NCI-H510A treated with DMSO at 0.1 percent for 48 hours (cell line): ENCODE data around the gene STARD13.

Experiments used
- DNase-seq: peaks from one replicate; lab custom pipeline; 2025; lab: John Stamatoyannopoulos, UW

STARD13 gene

DNA sequence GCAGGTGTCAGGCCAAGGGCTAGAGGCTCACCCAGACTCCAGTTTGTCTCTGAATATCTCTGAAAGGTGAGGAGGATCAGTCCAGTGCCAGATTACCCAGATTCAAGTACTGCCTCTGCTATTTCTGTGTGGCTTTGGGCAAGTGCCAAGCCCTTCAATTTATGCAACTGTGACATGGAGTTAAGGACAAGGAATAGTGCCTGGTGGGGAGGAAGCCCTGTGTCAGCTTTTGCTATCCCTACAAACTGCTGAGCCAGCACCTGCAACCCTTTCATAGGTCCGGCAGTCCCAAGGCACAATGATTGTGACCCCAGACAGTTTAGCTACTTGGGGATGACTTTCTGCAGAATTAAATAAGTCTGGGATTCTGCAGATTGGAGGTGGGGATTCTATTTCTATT is 146.4 kb downstream of the STARD13 start:
- DNase-seq = peak; percentile 52

DNA sequence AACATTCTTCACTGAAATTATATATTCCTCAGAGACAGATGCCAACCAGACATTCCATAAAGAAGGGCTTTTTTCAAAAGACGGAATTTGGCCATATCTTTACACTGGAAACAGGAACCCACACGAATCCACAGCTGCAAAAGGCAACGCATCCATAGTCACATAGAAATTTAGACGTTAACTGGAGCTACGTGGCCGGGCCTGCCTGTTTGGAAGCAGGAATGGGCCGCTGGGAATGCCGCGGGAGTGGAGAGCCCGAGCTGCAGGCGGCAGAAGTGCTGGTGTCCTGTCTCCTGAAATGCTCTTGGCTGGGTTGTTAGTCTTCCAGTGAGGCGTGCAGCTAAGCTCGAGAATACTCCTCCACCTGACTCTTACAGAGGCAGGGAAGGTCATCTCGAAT is 147.1 kb downstream of the STARD13 start:
- DNase-seq = peak; percentile 27

DNA sequence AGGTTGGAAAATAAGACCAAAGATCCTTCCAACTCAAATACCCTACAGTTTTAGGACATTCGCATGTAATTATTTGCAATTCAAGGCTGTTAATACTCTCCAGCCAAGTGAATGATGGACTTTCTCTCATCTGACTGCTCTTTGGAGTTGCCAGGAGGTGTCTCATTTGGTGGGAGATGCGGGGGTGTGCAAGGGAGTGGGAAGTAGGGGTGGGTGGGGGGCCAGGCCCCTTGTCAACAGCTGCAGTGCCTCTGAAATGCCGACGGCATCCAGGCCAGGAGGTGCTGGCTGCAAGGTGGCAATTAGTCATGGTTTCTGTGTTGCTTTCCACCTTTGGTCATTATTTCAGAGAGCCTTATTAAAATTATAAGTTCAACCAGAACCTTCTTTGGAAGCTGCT is 147.8 kb downstream of the STARD13 start:
- no peak for DNase-seq

DNA sequence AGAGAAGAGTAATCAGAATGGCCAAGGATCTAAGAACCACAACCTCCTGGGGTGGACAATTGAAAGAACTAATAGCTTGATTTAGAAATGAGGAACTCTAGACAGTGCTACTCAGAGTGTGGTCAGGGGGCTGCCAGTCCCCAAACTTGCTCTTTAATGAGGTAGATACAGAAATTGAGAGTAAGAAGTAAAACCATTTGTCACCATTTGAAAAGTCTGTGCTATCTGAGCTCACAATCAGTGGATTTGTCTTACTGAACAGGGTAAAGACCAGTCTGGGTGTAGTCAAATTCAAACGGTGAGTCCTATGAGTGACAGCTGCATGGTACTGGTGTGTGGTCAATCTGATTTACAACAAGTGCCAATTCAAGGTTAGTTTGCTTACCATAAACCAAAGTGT is 150.5 kb downstream of the STARD13 start:
- DNase-seq = no peak

DNA sequence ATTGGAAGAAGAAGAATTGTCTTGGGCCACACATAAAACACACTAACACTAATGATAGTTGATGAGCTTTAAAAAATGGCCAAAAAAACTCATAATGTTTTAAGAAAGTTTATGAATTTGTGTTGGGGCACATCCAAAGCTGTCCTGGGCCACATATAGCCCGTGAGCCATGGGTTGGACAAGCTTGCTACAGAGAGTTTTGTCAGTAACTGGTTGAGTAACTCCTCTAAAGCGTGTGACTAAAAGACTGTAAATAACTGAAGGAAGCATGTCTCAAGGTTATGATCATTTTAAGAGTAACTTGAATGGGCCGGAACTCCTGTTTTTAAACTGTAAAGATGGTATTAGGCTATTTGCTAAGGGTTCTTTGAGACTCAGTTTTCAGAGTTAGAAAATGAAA is 151.3 kb downstream of the STARD13 start:
- no peak for DNase-seq

DNA sequence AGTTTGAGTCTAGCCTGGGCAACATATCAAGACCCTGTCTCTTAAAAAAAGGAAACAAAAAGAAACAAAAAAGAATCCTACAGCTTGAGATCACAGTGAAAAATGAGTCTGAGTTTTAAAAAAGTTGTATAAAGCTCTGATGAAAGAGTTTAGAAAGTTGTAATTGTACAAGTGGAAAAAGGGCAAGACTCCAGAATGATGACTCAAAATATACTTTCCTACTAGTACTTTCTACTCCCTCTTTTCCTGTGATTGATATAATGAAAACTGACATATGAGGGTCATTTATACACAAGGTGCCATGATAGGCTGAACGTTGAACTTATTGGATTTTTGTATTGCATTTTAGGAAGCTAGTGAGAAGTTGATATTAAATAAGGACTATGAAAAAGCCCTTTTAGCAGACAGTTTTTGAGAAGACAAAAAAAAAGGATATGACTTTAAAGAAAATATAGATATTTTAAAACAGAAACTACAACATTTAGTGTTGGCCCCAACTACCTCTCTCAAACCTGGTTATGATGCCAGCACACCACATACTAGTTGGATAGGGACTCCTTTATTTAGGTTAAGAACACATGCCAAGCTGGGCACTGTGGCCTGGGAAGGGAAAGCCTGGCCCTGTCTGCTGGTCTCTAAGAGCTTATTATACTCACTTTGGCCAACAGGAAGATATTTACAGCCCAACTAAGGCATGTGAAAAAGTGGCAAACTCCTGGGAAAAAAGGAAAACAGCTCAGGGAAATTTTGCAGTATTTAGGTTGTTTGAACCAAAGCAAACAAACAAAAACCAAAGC is 152.7 kb downstream of the STARD13 start:
- no peak for DNase-seq

DNA sequence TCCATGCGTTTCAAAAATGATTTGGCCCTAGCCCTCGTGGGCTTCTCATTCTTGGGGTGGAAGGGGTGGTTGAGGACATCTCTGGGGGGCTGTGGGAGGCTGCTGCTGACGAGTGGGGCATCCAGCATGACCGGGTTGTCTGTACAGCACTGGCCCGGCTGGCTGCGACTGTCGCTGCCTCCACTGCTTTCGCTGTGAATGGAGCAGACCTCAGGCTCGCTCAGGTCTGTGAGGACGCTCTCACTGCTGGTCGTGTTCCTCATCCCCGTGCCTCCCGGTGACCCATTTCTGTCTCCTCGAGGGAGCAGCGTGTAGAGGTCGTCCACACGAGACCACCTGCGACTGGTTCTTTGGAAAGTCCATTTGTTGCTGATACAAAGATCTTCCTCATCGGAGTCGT is 155.7 kb downstream of the STARD13 start:
- no peak for DNase-seq

DNA sequence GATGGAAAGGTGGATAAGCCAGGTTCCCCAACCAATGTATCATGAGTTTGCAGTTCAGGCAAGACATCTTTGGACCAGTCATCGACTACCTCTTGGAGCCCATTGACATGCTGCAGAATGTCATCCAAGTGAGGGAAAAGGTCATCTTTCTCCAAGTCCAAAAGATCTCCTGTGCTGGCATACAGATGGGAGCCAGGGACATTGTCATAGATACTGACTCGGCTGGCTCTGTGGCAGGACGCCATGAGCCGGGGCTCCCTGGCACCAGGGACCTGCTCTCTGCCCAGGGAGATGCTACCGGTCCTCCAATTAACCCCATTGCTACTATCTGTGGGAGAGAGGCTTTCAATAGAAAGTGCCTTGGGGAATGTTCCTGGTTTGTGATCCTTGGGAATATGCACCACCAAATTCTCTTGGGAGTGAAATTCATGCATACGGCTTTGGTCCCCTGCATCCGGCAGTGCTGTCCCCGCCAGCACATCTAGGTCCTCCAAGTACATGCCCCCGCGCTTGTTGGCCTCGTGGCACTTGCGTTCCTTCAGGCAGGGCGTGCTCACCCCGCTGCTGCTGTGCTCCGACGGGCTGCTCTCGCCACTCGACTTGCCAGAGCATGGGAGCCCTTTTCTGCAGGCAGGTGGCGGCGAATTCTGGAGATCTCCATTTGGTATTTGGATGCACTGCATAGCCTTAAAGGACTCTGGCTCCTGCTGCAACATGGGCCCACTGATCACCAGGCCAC is 156.3 kb downstream of the STARD13 start:
- no peak for DNase-seq

DNA sequence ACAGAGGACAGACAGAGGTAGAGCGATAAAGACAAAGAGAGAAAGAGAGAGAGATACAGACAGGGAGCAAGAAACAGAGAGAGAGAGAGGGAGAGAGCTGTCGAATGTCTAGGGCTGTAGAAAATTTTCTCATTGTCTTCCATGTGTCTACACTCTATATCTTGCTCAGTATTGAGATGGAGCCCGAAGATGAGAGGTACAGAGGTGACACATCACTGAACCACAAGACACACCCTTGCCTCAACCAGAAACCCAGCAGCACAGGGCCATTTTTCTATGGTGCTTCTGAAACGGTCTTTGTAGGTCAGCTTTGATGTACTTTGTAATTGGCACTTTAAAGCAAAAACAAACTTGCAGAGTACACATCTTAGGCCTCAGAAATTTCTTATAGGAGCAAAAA is 157.4 kb downstream of the STARD13 start:
- DNase-seq = no peak

DNA sequence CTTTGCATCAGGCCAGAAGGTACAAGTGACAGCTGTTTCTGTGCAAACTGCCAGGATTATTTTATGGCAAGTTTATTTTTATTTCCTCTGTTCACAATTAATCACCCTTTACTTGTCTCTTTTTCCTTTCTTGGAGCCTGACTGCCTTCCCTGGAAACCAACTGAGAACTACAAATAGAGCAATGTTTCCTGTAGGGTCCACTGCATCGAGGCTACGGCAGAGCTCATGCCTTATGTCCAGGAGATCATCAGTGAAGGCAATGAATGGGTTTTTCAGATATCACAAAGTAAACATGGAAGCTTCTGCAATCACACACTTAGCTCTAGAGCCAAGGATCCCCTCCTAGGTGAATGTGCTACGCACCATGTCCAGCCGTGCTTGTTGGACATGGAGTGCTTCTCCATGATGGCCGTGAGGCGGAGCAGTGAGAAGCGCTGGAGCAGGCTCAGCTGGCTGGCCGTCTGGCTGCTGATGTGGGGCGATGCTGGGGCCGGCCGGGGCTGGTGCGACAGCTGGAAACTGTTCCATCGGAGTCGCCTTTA is 158.5 kb downstream of the STARD13 start:
- no peak for DNase-seq

DNA sequence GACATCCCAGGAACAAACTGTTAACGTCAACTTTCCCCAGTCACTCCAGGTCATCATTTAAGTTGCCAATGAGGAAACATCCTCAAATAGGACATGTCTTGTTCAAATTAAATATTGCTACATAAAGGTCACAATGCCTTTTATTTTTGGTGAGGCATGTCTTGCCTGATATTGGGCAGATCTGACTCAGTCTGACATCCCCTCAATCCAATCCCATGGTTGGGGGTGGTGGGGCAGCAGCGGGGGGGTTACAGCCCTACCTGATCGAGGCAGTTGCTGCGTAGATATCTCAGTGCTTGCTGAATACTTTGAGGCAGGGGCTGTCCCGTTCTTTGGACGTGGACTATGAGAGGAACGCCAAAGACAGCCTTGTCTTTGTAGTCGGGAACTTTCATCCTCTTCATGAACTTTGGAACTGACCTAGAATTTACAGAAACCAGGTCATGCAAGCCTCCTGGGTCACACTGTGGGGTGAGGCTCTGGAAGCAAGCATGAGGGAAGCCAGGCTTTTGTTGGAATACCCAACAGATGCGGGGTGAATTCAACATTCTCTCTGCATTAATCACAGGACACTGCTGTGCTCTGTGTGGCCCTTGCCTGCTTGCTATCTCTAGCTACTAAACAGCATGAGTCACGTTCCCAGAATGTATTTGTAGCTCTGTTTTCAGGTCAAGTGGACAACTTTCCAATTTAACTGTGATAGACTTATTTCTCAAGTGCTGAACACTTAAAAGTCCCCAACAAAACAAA is 159.6 kb downstream of the STARD13 start:
- DNase-seq = no peak

DNA sequence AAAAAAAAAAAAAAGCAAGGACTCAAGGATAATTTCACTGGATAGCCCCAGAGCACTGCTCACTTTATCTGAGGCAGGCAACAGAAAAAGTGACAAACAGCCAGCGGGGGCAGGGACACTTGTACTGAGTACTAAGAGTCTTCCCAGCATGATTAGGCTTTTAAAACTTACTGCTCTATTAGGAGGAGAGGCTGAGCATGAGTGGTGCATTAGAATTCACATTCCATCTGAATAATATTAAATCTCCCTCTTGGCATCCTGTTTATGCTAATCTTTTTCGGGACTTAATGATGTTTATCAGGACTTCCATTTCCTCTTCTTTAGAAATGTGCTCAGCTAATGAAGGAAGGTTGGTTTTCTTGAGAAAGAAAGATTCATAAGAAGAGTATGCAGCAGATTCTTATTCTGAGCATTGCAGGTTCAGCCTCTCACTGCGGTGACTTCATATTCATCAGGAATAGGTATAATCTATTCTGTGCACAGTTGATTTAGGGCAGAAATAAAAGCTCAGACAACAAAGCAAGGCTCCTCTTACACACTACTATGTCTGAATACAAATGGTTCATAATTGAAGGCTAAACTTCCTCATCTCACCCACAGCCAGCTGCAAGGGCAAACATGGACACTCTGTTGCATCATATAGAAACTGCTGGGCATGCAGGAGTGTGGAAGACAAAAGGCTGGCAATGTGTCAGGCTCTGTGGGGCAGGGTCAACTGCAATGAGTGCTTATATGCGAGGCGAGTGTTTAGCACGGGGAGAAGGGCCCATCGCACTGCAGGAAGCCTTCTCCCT is 162.3 kb downstream of the STARD13 start:
- no peak for DNase-seq

DNA sequence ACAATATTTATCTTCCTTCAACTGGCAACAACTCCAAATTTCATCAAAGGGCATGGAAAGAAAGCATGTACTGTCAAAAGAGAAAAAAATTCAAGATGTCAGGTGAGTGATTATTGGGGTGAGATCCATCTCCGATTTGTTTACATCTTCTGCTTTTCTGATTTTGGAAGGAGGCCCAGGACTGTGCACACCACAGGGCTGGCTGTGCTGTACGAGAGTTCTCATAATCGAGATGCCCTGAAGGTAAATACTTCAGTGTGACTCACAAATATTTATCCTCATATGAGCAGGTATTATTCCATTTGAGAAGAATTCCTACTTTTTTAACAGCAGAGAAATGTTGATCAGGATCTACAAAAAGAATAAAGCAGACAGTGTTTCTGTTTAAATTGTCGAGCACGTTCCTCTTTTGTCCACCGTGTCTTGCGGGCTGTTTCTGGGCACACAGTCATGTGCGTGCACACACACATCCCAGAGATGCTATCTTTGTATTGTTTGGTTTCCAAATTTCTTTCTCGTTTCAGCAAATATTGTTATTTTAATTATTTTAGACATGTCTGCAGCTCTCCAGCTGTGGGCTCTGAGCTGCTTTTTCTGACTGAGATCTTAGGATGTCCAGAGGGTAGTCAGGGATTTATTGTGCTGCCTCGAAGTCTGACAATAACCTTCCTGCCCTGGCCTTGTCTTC is 165.6 kb downstream of the STARD13 start:
- DNase-seq = no peak

DNA sequence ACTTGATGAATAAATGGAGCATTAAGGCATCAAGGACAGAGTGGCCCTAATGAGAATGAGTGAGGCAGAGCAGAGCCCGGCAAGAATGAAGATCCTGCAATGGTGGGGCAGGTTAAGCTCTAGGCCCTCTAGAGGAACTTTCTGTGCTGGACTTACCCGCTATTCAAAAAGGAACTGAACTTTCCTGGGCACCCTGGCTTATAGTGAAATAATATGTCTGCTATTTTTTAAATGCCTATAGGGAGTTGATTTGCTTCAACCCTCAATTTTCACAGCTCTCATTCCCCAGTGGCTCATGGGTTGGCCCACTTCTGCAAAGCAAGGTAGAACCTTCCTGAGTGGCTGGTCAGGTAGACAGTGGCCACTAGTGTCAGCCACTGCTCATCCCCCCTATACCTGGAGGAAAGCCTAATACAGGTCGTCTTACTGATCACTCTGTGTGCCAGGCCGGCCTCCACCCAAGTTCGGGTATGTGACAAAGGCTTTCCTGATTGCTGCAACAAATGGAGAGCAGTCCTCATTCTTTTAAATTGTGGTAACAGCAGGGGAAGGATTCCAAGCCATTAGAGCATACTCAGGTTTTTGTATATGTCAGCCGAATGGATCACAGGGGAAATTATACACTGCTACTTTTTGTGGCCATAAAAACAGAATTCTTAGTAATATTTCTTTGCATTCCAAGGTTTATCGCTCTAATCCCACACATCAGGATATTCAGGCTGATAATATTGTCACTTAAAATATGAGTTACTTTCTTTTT is 166.4 kb downstream of the STARD13 start:
- no peak for DNase-seq

DNA sequence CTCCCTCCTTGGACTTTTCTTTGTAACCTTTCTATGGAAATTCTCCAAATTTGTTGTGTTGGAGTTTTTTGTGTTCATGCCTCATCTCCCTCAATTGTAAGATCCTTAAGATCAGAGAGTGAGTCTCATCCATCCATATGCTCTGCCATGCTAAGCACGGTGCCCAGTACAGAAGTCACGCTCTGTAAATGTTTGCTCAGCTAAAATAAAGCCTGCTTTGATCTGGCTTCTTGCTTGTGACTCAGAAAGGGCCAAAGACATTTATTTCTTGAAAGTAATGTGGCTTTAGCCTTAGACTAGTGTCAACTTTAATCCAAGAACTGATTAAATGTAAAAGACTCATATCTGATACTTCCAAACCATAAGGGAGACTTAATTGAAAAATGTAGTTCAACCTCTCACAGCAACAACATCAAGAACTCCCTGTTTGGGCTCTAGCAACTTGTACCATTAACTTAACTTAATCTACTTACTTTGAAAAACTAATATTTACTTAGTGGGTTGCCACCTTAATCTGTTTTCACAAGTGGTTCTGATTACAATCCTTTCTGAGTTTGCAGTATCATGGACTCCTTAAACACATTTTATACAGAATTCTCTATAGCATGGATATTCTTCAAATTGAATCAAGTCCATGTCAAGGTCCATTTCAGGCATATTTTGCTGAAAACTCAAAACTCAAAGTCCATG is 169.1 kb downstream of the STARD13 start:
- no peak for DNase-seq

DNA sequence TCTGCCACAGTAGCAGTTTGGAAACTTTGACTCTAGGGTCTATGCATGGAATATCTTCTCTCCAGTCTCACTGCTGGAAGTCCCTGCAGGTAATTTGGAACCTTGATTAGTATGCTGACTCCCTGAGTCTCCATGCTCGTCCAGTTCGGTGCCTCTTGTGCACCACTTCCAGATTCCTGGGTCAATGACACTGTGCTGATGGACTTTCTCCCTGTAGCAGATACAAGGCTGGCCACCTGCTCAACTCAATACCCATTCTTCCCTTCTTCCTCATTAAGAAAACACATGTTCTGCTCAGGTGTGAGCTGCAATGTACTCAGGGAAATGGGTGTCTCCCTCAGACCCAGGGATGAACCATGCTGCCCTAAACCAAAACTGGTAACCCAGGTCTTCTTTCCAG is 170.3 kb downstream of the STARD13 start:
- no peak for DNase-seq

DNA sequence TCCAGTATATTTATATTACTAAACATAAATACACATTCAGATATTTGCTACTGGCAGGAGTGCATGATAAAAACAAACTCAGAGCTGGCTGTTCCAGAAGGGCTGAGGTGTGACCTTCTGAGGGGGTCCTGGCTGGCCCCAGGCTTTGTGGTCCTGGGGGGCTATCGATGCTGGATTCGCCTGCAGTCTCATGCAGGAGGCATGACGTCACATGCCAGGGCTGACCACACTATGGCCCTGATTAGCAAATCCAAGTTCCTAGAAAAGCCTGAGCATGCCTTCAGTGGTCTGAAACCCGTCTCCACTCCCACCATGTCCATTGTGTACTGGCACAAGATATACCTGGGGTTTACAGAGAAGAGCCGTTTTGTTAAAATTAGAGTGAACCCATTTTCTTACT is 171.4 kb downstream of the STARD13 start:
- no peak for DNase-seq

DNA sequence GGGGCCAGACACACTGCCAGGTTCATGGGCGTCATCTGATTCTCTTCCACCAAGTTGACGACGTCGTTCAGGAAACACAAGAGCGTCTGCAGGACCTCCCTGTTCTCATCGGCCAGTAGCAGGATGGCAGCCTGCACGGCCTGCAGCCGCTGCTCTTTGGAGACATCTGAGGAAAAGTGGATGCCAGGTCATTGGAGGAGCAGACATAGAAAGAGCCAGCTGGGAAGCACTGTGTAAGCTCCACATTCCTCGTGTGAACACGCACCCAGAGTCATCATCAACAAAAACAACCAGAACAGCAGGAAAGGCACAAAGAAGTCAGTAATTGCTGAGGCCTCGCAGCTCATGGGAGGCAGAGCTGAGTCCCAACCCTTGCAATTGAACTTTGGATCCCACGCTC is 172.8 kb downstream of the STARD13 start:
- no peak for DNase-seq

DNA sequence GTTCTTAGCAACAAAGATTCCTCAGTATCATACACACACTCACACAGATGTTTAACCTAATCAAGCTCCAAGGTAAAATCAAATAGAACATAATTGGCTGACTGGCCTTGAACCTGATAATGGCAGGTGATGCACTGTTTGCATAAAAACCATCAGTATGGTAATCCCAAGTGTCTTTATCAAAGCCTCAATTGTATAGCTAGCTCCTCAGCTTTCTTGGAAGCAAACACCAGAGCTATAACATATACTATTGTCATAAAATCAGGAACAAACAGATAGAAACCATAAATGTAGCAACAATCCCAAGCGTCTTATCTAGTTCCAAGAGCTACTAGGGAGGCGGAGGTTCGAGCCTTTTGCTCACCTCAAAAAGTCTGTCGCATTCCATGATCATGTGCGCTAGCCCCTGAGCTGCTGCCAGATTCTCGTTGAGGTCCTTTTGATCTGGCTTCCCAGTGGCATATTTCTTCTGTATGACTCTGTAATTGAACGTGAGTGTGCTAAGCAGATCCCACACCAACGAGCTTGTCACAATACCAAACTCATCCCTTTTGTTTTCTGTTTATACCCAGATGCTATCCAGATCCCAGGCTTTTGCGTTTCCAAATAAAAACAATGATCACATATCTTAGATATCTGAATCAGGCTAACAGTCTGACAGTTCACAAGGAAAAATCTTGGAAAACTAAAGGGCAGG is 174.0 kb downstream of the STARD13 start:
- DNase-seq = no peak
